Right ventricle myocardium inferior (tissue), 1 donor: Measurements from ENCODE around the gene TMEM213. TPM values are rescaled to one million over a fixed set of nuclear protein-coding genes. Genes with fewer than 3 reads are reported as not detected.

Experiments
- ATAC-seq: fragments of 200-7000 bp; cut with Tn5 transposase; one replicate; pipeline ENCODE4 v1.9.1; 2020; ENCODE audit warnings: mild to moderate bottlenecking, moderate library complexity
- DNase-seq: peaks from one replicate; pipeline ENCODE4 v3.0.0; 2021; ENCODE audit errors: missing footprints
- intact Hi-C: fragments of 100-400 bp; cut with DNase I; formaldehyde crosslinking; loops from one replicate; pipeline ENCODE4 v1.11.0; 2022
- long read RNA-seq: library from polyadenylated mRNA; unstranded; transcript quantifications from one replicate; pipeline ENCODE4 v2.0.0, GENCODE V29; 2021
- total RNA-seq: library from RNA; stranded (reverse); fragmentation: NEBNext Ultra II Directional; extraction: Animal tissue kit (Norgen Biotek cat#: 25700); gene quantifications from one replicate; pipeline ENCODE4 v1.2.1, GENCODE V29; 2021
- donor health status: DM: no; HTN: yes; CAD: no; lungs with severe emphysema.

The TMEM213 gene, protein sequence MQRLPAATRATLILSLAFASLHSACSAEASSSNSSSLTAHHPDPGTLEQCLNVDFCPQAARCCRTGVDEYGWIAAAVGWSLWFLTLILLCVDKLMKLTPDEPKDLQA
- not detected for total RNA-seq
- long read RNA-seq: 0 reads

GRCh38 chr7:138797715-138798320, at the start of gene TMEM213, which contains the start of gene ATP6V0A4:
TMEM213 (plus strand) TSS chr7:138797994; CDS start chr7:138798105, 111 bp downstream.
ATP6V0A4 (minus strand) TSS chr7:138798196; CDS start chr7:138771247, 26,949 bp downstream.
- intact Hi-C loops: no loop called here
- no peak for DNase-seq
- ATAC-seq: no peak

DNA sequence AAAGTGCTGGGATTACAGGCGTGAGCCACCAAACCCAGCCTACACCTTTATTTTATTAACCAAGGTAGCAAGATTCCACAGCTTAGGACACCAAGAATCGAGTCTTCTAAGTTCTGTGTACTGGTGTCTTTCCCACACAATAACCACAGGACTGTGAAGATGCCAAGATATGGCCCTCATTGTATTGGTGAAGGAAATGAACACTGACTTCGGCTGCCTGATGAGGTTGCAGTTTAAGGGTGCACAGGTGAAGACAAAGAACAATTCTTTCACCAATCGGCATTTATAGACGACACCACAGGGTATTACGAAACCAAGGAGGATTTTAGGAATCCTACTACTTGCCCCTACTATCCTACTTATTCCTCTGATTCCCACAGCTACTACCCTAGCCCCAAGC, 49.1 kb upstream of the TMEM213 start:
- no peak for ATAC-seq
- intact Hi-C loops: no loop called here

DNA sequence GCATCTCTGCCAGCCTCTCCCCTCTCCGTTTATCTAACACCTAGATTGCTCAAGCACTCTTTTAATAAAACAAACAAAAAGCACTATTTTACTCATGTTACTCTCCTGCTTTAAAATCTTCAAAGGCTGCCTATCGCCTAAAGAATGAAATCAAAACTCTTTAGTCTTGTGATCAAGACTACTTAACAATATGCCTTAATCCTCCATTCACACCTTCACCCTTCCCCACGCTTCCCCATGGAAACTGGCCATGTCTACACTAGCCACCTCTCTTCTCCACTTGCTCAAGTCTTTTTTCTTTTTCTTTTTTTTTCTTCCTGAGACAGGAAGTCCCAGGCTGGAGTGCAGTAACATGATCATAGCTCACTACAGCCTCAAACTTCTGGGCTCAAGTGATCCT, 47.8 kb upstream of the TMEM213 start:
- no peak for ATAC-seq
- no peak for DNase-seq

More for the DNA sequence above, 49.1 kb upstream of the TMEM213 start:
- DNase-seq: no peak

GRCh38 chr7:138750473-138750872, 47.3 kb upstream of the TMEM213 start:
- intact Hi-C loops: no loop called here
- no peak for DNase-seq

More for the DNA sequence above, 47.8 kb upstream of the TMEM213 start:
- intact Hi-C loops: no loop called here

GRCh38 chr7:138750901-138751464, 46.8 kb upstream of the TMEM213 start:
- DNase-seq (no peak), ATAC-seq (no peak)
- intact Hi-C loops: no loop called here

More at GRCh38 chr7:138750473-138750872, 47.3 kb upstream of the TMEM213 start:
- ATAC-seq: no peak

DNA sequence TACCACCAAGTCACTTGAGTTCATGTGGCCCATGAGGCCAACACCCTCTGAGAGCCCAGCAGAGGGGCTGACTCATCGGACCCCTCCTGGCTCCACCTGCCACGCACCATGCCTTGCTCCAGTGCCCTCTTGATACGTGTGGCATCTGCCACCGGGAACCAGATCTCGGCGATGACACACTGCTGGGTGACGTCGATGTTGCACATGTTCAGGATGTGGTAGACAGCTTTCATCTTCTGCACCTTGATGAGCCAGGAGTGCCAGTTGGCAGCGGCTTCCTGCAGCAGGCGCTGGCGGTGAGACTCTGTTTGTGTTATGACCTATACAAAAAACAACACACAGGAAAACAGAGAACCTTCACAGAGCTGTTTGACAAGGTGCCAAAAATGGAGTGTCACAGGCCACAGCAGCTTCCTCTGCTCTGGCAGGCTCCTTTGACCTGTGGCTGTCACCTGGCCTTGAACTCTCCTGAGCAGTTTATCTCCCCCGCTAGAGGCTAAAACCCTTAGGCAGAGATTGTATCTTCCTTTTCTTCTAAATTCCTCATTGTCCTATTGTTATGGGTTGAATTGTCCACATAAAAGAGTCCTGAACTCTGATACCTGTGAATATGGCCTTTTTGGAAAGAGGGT, 45.2 kb upstream of the TMEM213 start:
- DNase-seq: no peak
- intact Hi-C loops: no loop called here
- no peak for ATAC-seq

DNA sequence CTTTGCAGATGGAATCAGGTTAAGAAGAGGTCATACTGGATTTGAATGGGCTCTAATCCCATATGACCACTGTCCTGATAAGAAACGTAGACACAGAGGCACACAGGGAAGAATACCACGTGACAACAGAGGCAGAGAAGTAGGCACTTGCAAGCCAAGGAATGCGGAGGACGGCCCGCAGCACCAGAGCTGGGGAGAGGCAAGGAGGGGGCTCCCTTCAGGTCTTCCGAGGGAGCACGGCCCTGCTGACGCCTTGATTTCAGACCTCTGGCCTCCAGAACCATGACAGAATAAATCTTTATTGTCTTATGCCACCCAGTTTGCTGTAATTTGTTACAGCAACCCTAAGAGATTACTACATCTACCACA, 44.7 kb upstream of the TMEM213 start:
- intact Hi-C loops: no loop called here

GRCh38 chr7:138753610-138754009, 44.2 kb upstream of the TMEM213 start:
- DNase-seq: no peak
- intact Hi-C loops: no loop called here
- no peak for ATAC-seq

More for the DNA sequence above, 44.7 kb upstream of the TMEM213 start:
- ATAC-seq (no peak), DNase-seq (no peak)

- no peak for DNase-seq
- ATAC-seq: no peak
- intact Hi-C loops: no loop called here
Observed at GRCh38 chr7:138755331-138755747, 42.5 kb upstream of the TMEM213 start.

DNA sequence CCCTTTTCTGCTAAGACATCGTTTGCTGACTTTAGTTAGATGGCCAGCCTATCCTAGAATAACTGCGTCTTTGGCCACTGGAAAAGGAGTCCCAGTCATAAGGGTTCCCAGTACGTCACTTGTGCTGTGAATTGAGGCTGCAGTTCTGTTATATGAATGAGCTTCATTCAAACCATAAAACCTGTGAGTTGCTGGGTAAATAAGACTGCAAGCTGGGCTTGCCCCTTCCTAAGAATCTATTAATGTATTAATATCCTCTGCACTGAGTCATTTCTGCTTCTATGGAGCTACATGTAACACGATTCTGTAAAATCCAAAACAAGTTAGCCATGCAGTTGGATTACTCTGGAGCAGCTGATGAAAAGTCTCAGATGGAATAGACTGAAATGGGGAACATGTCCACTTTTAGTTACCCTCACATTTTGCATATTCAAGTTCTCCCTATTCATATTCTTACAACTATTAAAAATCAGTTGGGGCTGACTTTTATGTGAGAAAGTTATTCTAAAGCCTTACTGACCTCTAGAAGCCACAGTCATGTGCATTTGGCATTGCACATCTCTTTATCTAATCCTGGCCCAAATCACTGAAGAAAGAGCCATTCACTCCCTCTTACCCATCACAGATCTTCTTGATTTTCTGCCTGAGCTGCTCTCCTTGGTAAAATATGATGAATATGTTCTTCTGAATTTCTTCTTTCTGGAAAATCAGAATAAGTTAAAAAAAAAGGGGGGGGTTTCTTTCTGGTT, 41.8 kb upstream of the TMEM213 start:
- ATAC-seq (no peak), DNase-seq (no peak)
- intact Hi-C loops: no loop called here

DNA sequence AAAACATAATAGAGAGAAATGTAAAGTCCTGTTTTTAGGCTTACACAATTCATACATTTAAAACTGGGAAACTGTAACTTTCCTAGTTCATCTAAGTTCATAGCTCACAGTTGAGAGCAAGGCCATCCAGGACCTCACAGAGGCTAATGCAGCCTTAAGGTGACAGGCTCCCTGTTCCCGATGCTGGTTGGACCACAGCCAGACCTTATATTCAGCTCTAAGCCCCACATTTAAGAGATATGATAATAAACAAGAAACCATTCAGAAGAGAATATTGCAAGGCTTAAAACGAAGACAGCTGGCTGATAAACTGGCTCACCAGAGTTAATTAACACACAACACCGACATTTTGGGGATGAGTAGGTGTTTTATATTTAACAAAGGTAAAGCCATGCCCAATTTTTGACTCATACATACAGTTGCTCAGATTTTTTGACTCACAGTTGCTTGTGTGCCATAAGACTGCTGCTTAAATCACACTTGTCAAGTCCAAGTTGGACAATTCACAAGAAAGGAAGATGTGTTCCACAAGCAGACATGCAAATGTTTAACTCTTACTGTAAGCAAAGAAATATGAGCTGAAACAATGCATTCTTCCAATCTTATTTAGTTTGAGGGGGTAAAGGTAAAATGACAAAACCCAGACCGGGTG, 41.1 kb upstream of the TMEM213 start:
- intact Hi-C loops: no loop called here
- DNase-seq (no peak), ATAC-seq (no peak)

- DNase-seq: no peak
- intact Hi-C loops: no loop called here
- ATAC-seq: no peak
Observed at GRCh38 chr7:138768241-138768640, 29.6 kb upstream of the TMEM213 start.

- DNase-seq (no peak), ATAC-seq (no peak)
- intact Hi-C loops: no loop called here
Observed at GRCh38 chr7:138770904-138771303, 26.9 kb upstream of the TMEM213 start.

- intact Hi-C loops: no loop called here
- ATAC-seq: no peak
- DNase-seq: no peak
Observed at GRCh38 chr7:138773176-138773575, 24.6 kb upstream of the TMEM213 start.

- intact Hi-C loops: no loop called here
- no peak for DNase-seq
- ATAC-seq: no peak
Observed at GRCh38 chr7:138773817-138774216, 24.0 kb upstream of the TMEM213 start.

DNA sequence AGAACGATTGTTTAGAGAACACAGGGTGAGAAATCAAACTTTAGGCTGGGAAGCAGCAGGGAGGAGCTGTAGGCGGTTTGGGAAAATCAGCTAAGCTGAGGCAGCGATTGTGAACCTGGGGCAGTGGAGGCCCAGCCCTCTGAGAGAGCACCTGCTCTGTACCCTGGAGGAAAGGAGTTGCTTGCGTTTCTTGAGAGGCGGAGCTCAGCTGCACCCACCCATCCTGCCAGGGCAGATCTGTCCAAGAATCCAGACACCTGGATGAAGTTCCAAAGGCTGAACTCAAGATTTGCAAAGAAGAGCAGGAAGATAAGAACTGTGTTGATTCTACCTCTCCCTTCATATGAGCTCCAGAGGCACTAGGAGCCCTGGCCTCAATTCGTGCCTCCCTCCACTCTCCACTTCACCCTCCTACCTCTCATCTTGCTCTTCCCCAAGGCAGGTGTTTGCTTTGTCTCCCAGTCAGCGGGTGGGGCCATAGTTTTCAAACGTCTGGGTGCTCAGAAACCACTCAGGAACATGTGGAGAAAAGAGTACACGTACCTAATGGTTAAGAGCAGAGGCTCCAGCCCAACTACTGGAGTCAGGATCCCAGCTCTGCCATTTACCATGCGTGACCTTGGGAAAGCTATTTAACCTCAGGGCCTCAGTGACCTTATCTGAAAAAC, 21.5 kb upstream of the TMEM213 start:
- ATAC-seq (no peak), DNase-seq (no peak)
- intact Hi-C loops: no loop called here

DNA sequence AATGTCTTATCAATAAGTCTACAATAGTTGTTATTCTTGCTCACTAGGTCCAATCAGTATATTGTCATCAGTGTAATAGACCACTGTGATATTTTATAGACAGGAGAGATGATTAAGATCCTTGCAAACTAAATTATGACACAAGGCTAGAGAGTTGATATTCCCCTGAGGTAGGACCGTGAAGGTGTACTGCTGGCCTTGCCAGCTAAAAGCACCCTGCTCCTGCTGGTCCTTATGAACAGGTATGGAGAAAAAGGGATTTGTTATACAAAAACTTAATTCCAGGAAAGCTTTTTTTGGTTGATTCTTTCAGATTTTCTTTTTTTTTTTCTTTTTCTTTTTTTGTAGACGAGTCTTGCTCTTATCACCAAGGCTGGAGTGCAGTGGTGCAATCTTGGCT, 16.8 kb upstream of the TMEM213 start:
- no peak for ATAC-seq
- intact Hi-C loops: no loop called here
- no peak for DNase-seq

DNA sequence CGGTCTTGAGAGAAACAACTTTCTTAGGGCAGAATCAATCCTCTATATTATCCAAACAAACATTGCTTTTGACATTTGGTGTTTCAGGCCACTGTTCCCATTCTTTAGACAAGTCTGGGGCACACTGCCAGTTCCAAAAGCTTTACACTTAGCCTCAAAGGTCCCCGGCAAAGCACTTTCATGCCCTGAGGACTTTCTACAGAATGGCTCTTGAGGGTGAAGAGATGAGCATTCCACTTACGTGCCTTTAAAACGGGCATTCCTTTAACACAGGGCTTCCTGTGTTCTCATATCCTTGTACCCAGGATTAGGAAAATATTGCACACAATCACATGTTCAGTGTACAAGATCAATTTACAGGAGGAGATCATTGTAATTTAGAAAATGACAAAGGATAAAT, 13.1 kb upstream of the TMEM213 start:
- DNase-seq (no peak), ATAC-seq (no peak)
- intact Hi-C loops: no loop called here
